CD14-positive monocyte (primary cell): ENCODE measurements around the gene ZCCHC18. TPM values are rescaled to one million over a fixed set of nuclear protein-coding genes. Genes with fewer than 3 reads are reported as not detected.

ENCODE experiments used
- DNase-seq, 3 donors: peaks; one replicate each; pipeline ENCODE4 v3.0.0-alpha.2; 2011 to 2022
- H2AFZ ChIP-seq: 2 replicates; pipeline ENCODE4 v1.6.0; 2012; ENCODE audit warnings: mild to moderate bottlenecking, low read depth, low read length, inconsistent platforms; ENCODE audit not compliant: insufficient read depth, poor library complexity, severe bottlenecking
- H3K27ac ChIP-seq, 2 donors: 1 replicate in 1 of 2; 2 replicates in 1 of 2; pipeline ENCODE4 v1.5.1; 2012 to 2013; ENCODE audit warnings: low read length in 2 of 2, control low read depth in 1 of 2, inconsistent platforms in 1 of 2, low read depth in 1 of 2, mild to moderate bottlenecking in 1 of 2
- H3K27me3 ChIP-seq, 2 donors: one replicate each; pipeline versions ENCODE4 v1.6.0 to v1.6.1; 2011 to 2013; ENCODE audit warnings: low read length in 2 of 2; ENCODE audit not compliant: control insufficient read depth in 2 of 2, insufficient read depth in 2 of 2
- H3K36me3 ChIP-seq, 2 donors: replicated peaks in 1 of 2; 1 replicate in 1 of 2; 2 replicates in 1 of 2; pipeline versions ENCODE4 v1.5.1 to v1.6.1; 2012 to 2013; ENCODE audit warnings: low read length in 2 of 2, control low read depth in 1 of 2, inconsistent platforms in 1 of 2, mild to moderate bottlenecking in 1 of 2; ENCODE audit not compliant: insufficient read depth in 2 of 2, control insufficient read depth in 1 of 2
- H3K4me1 ChIP-seq, 2 donors: 1 replicate in 1 of 2; 2 replicates in 1 of 2; pipeline versions ENCODE4 v1.5.1 to v1.6.1; 2012 to 2013; ENCODE audit warnings: low read length in 2 of 2, control low read depth in 1 of 2, inconsistent platforms in 1 of 2, mild to moderate bottlenecking in 1 of 2, moderate library complexity in 1 of 2; ENCODE audit not compliant: insufficient read depth in 2 of 2, control insufficient read depth in 1 of 2
- H3K4me2 ChIP-seq: replicated peaks from 2 replicates; pipeline ENCODE3; 2012; ENCODE audit warnings: low read length, moderate library complexity, mild to moderate bottlenecking; ENCODE audit not compliant: poor library complexity, severe bottlenecking; ENCODE audit errors: extremely low read depth
- H3K4me3 ChIP-seq, 3 experiments: fragments of 200-600 bp in 1 of 3; sonication (generic) in 1 of 3; replicated peaks in 1 of 3; 1 replicate in 2 of 3; 2 replicates in 1 of 3; pipeline ENCODE4 v1.5.1; 2011 to 2013; ENCODE audit warnings: low read length in 3 of 3, mild to moderate bottlenecking in 3 of 3, control low read depth in 2 of 3, low read depth in 2 of 3, inconsistent platforms in 1 of 3, moderate library complexity in 1 of 3
- H3K79me2 ChIP-seq: 2 replicates; pipeline ENCODE4 v1.6.0; 2012; ENCODE audit warnings: mild to moderate bottlenecking, control low read depth, inconsistent platforms, low read length, moderate library complexity; ENCODE audit not compliant: insufficient read depth
- H3K9ac ChIP-seq: 2 replicates; pipeline ENCODE4 v1.6.0; 2017; ENCODE audit warnings: low read length, mild to moderate bottlenecking; ENCODE audit not compliant: insufficient read depth, poor library complexity, severe bottlenecking
- H3K9me3 ChIP-seq, 2 donors: replicated peaks in 1 of 2; 1 replicate in 1 of 2; 2 replicates in 1 of 2; pipeline versions ENCODE4 v1.5.1 to v1.6.1; 2012 to 2013; ENCODE audit warnings: low read length in 2 of 2, control low read depth in 1 of 2; ENCODE audit not compliant: control insufficient read depth in 1 of 2, insufficient read depth in 1 of 2
- H4K20me1 ChIP-seq: 2 replicates; pipeline ENCODE4 v1.6.0; 2012; ENCODE audit warnings: mild to moderate bottlenecking, low read length, control low read depth, moderate library complexity; ENCODE audit not compliant: insufficient read depth
- H3K27ac Mint-ChIP-seq, 7 donors: one replicate each; pipeline ENCODE4 v1.8.0; 2020; ENCODE audit warnings: mild to moderate bottlenecking in 7 of 7, mixed read lengths in 7 of 7, moderate library complexity in 6 of 7, inconsistent platforms in 2 of 7
- H3K27me3 Mint-ChIP-seq, 3 donors: one replicate each; pipeline ENCODE4 v1.8.0; 2021 to 2022; ENCODE audit warnings: low read depth in 3 of 3, mild to moderate bottlenecking in 3 of 3, mixed read lengths in 3 of 3, moderate library complexity in 3 of 3, inconsistent platforms in 1 of 3
- H3K36me3 Mint-ChIP-seq, 2 donors: one replicate each; pipeline ENCODE4 v1.8.0; 2020; ENCODE audit warnings: mixed read lengths in 2 of 2, inconsistent platforms in 1 of 2, mild to moderate bottlenecking in 1 of 2
- H3K4me1 Mint-ChIP-seq: one replicate; pipeline ENCODE4 v1.8.0; 2020; ENCODE audit warnings: mild to moderate bottlenecking, mixed read lengths
- H3K4me3 Mint-ChIP-seq, 2 donors: one replicate each; pipeline ENCODE4 v1.8.0; 2020; ENCODE audit warnings: mild to moderate bottlenecking in 2 of 2, mixed read lengths in 2 of 2, moderate library complexity in 1 of 2
- H3K9me3 Mint-ChIP-seq, 7 donors: one replicate each; pipeline ENCODE4 v1.8.0; 2020 to 2022; ENCODE audit warnings: mixed read lengths in 7 of 7, mild to moderate bottlenecking in 6 of 7, moderate library complexity in 6 of 7, inconsistent platforms in 2 of 7
- CTCF ChIP-seq: fragments of 200-600 bp; IDR thresholded peaks from one replicate; pipeline ENCODE4 v1.8.0; 2022; ENCODE audit warnings: antibody characterized with exemption, mild to moderate bottlenecking
- WGBS: methylation state at CpG from one replicate; pipeline ENCODE4 v1.1.5; 2013; ENCODE audit warnings: missing lambda C conversion rate; ENCODE audit not compliant: insufficient coverage; 5-methylcytosine and 5-hydroxymethylcytosine counted together
- intact Hi-C, 2 donors: fragments of 100-400 bp; cut with micrococcal nuclease; formaldehyde crosslinking; loops; one replicate each; pipeline versions ENCODE4 v1.15.0 to v1.15.1; 2023
- polyA plus RNA-seq, 3 donors: library from polyadenylated mRNA; depleted of rRNA in 1 of 3; unstranded in 2 of 3; stranded (reverse) in 1 of 3; fragments of 300-500 nt in 2 of 3; fragments of >200 nt in 1 of 3; fragmentation: Illumina TruSeq in 2 of 3; gene quantifications; 1 replicate in 2 of 3; 2 replicates in 1 of 3; pipeline ENCODE4 v1.2.3, GENCODE V29; 2012 to 2021

The ZCCHC18 gene
- polyA plus RNA-seq, 3 donors = not detected

GRCh38 chrX:104134583-104135261 is 22.4 kb downstream of the ZCCHC18 start:
- TF ChIP-seq CTCF = no peak
- Histone ChIP-seq H3K27ac (no peak overlapping the region), H4K20me1 (peaks cover 23% of the 10 kb centered on the region), H3K27me3 (peaks cover 0 to 2% of the 10 kb centered on the region in 2 donors), H3K4me2 (no peak overlapping the region), H3K79me2 (no peaks in the 10 kb centered on the region), H2AFZ (no peak overlapping the region), H3K4me1 (peaks cover 0 to 3% of the 10 kb centered on the region in 2 donors), H3K9me3 (no peaks in the 10 kb centered on the region), H3K4me3 (no peak overlapping the region), H3K36me3 (peaks cover 13 to 17% of the 10 kb centered on the region in 2 donors), H3K9ac (no peak overlapping the region)
- Mint-ChIP-seq H3K36me3 (peaks cover 15% of the 10 kb centered on the region in 2 donors), H3K4me1 (peaks cover 14% of the 10 kb centered on the region), H3K27ac (no peak overlapping the region), H3K4me3 (no peak overlapping the region), H3K27me3 (peaks cover 0 to 7% (median 0%) of the 10 kb centered on the region in 3 donors), H3K9me3 (peaks cover 0 to 8% (median 0%) of the 10 kb centered on the region in 7 donors)
- 76% methylated on average over 3 of the region's 5 CpGs for WGBS
- intact Hi-C loops = loop anchor here in 1 of 2 donors (10.0 kb wide), 1 partner anchor 290 kb away; no protein-coding TSS in a partner anchor
- DNase-seq = no peak

DNA sequence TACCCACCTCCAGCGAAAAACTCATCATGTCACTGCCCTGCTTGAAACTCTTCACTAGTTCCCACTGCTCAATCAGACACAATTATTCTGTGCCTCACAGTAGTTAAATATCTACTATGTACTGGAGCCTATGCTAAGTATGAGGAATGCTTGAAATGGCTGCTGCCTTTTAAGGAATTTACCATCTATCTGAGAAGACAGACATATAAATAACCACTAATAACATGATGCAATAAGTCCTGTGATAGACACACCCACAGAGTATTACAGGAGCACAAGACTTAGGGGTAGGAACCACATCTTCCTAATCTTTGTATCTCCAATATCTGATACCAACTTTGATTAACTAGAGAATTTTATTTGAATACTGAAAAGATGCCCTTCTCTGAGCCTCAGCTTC is 23.4 kb downstream of the ZCCHC18 start:
- Mint-ChIP-seq H3K27me3 (peaks cover 0 to 7% (median 0%) of the 10 kb centered on the region in 3 donors), H3K36me3 (peaks cover 6 to 8% of the 10 kb centered on the region in 2 donors), H3K4me1 (peaks cover 14% of the 10 kb centered on the region), H3K4me3 (no peak overlapping the region), H3K27ac (no peak overlapping the region), H3K9me3 (peaks cover 0 to 8% (median 0%) of the 10 kb centered on the region in 7 donors)
- H3K79me2 ChIP-seq = no peaks in the 10 kb centered on the region
- H3K9ac ChIP-seq = no peak overlapping the region
- intact Hi-C loops = loop anchor here in 1 of 2 donors (2.0 to 10.0 kb wide), 2 partner anchors 37 to 291 kb away; no protein-coding TSS in a partner anchor
- TF ChIP-seq CTCF = no peak
- DNase-seq = no peak
- H3K4me3 ChIP-seq = no peak overlapping the region
- no CpG with 5 or more reads among the region's 1 CpG for WGBS
- H3K4me1 ChIP-seq = peaks cover 0 to 3% of the 10 kb centered on the region in 2 donors
- H4K20me1 ChIP-seq = peaks cover 23% of the 10 kb centered on the region
- peaks cover 0 to 2% of the 10 kb centered on the region in 2 donors for H3K27me3 ChIP-seq
- no peak overlapping the region for H2AFZ ChIP-seq
- H3K4me2 ChIP-seq = no peak overlapping the region
- H3K9me3 ChIP-seq = no peaks in the 10 kb centered on the region
- no peak overlapping the region for H3K27ac ChIP-seq
- peaks cover 3 to 7% of the 10 kb centered on the region in 2 donors for H3K36me3 ChIP-seq
